D341Med (cell line): ENCODE data around the gene KIF26B.
"Not testable (repeated sequence)": the region's sequence is repeated elsewhere in the genome, so short reads cannot be mapped to it uniquely, and the experiment has no call there.

ENCODE experiments used
- DNase-seq: peaks from one replicate; pipeline ENCODE4 v3.0.0; 2012; ENCODE audit warnings: low spot score

The KIF26B gene

GRCh38 chr1:245684166-245684565 lies 529.4 kb downstream of the KIF26B start:
- DNase-seq, result no peak

GRCh38 chr1:245684571-245684970 lies 529.8 kb downstream of the KIF26B start:
- DNase-seq, result no peak

GRCh38 chr1:245685111-245685810 lies 530.5 kb downstream of the KIF26B start:
- DNase-seq, result no peak

- no peak for DNase-seq
Measured at GRCh38 chr1:245686006-245686405, 531.2 kb downstream of the KIF26B start.

- DNase-seq, result no peak
Measured at GRCh38 chr1:245686446-245687030, 531.8 kb downstream of the KIF26B start.

- no peak for DNase-seq
Measured at GRCh38 chr1:245687152-245687635, 532.4 kb downstream of the KIF26B start.

GRCh38 chr1:245687636-245688535 lies 533.1 kb downstream of the KIF26B start:
- no peak for DNase-seq

GRCh38 chr1:245688536-245689453 lies 534.0 kb downstream of the KIF26B start:
- no peak for DNase-seq

- DNase-seq, result no peak
Measured at GRCh38 chr1:245690156-245690690, 535.4 kb downstream of the KIF26B start.

GRCh38 chr1:245690946-245691541 lies 536.3 kb downstream of the KIF26B start:
- no peak for DNase-seq

- DNase-seq, result no peak
Measured at GRCh38 chr1:245691897-245692296, 537.1 kb downstream of the KIF26B start.

GRCh38 chr1:245692318-245692717 lies 537.5 kb downstream of the KIF26B start:
- no peak for DNase-seq

GRCh38 chr1:245693116-245693793 lies 538.5 kb downstream of the KIF26B start:
- no peak for DNase-seq

- DNase-seq, result no peak
Measured at GRCh38 chr1:245693941-245694752, 539.4 kb downstream of the KIF26B start.

- no peak for DNase-seq
Measured at GRCh38 chr1:245694753-245695195, 540.0 kb downstream of the KIF26B start.

GRCh38 chr1:245695211-245695610 lies 540.4 kb downstream of the KIF26B start:
- DNase-seq, result no peak

- DNase-seq, result not testable (repeated sequence)
Measured at GRCh38 chr1:245695701-245696100, 540.9 kb downstream of the KIF26B start.

- DNase-seq, result no peak
Measured at GRCh38 chr1:245698116-245698515, 543.3 kb downstream of the KIF26B start.

- no peak for DNase-seq
Measured at GRCh38 chr1:245698860-245699259, 544.1 kb downstream of the KIF26B start.
